ENCODE data around the gene SPRR4.
"Not testable (repeated sequence)": the region's sequence is repeated elsewhere in the genome, so short reads cannot be mapped to it uniquely, and the experiment has no call there.

The SPRR4 gene

GRCh38 chr1:152967201-152967600, 3.2 kb upstream of the SPRR4 start:
- DNase-seq (ENCODE audit: low spot score) = no peak

- no peak for DNase-seq (ENCODE audit: low spot score)
These were observed 2.2 kb upstream of the SPRR4 start for GRCh38 chr1:152968248-152968647.

DNA sequence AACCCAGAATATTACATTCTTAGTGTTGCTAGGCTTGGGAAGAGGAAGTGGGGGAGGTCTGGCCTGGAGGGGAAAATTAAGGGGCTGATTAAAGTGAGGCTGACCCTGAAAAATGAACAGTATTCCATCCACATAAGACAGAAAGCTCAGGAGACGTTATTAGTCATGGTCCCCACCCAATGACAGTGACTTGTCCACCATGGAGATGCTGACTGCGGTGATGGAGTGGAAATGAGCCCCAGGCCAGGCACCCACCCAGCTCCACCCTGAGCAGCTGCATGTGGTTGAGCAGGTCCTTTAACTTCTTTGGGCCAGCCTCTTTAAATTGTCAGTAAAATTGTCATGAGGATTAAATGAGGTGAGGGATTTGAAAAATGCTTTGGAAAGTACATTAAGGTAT, 1.4 kb upstream of the SPRR4 start:
- no peak for DNase-seq (ENCODE audit: low spot score)

DNA sequence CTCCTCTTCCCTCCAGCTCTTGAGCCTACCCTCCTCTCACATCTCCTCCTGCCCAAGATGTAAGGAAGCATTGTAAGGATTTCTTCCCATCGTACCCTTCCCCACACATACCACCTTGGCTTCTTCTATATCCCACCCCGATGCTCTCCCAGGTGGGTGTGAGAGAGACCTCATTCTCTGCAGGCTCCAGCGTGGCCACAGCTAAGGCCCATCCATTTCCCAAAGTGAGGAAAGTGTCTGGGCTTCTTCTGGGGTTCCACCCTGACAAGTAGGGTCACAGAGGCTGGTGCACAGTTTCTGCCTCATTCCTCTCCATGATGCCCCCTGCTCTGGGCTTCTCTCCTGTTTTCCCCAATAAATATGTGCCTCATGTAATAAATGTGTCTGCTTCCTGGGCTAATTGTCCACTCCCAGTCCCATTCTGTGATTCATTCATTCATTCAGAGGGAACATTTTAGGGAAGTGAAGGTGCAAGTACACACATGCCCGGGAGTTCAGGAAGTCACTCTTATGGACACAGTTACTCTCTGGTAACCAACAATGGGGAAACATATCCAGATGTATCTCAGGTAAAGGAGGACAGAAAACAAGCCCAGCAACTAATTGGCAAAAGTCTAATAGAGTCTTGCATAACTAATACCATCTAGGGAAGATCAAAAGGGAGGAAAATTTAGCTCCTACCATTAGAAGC, 1.9 kb downstream of the SPRR4 start:
- no peak for DNase-seq (ENCODE audit: low spot score)

DNA sequence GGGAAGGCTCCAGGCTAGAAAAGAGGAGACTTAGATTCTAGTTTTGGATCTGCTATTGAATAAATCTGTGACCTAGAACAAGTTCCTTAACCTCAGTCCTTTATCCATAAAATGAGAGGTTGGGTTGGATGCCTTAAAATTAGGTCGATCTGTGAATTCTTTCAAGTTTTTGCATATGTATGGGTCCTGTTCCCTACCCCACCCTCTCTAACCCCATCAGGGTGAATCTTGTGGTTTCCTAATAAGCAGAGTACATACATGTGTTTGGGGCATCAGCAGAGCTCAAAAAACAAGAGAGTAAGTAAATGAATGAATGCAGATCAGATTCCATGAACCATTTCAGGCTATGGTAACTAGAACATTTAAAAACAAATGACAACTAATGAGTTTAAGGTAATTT, 6.2 kb downstream of the SPRR4 start:
- no peak for DNase-seq (ENCODE audit: low spot score)

- no peak for DNase-seq (ENCODE audit: low spot score)
These were observed 7.2 kb downstream of the SPRR4 start for GRCh38 chr1:152977614-152978013.

DNA sequence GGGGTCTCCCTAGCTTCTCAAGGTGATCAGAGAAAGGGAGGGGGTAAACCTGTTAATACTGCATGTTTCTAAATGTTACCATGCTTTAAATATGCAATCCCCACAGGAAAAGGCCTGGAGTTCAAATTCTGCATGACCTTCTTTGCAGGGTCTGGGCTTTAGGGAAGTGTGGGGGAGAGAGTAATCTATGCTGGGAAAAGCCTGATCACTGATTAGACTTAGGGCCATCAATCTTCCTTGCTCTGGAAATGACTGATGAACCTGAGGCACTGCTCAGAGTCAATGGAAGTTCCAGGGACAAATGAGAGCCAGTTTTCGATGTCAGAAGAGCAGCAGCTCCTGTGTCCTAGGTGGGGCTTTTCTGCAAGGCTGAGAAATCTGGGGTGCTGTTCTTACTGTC, 10.2 kb downstream of the SPRR4 start:
- no peak for DNase-seq (ENCODE audit: low spot score)

GRCh38 chr1:152981146-152981871, 10.9 kb downstream of the SPRR4 start:
- DNase-seq (ENCODE audit: low spot score) = no peak

GRCh38 chr1:152982076-152982475, 11.6 kb downstream of the SPRR4 start:
- DNase-seq (ENCODE audit: low spot score) = no peak

DNA sequence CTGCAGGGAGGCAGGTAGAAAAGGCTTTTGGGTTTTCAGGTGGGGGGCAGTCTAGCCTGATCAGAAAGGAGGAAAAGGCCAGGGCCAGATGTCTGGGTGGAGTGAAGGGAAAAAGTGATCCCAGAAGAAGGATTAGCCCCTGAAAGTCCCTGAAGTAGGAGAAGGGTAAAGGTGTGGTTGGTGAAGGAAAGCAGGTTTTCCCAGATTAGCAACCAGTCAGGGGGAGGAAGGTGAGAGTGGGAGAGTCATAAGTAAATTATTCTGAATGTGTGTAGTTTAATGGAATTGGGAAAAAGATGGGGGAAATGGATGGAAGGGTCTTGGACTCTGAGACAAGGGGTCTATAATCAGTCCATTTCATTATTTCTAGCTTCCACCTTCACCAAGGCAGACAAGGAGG, 12.8 kb downstream of the SPRR4 start:
- no peak for DNase-seq (ENCODE audit: low spot score)

GRCh38 chr1:152983743-152984142, 13.3 kb downstream of the SPRR4 start, which contains the start of gene SPRR1A:
Gene SPRR1A (plus strand): TSS chr1:152984081. CDS start chr1:152985231, 1,150 bp downstream.
- no peak for DNase-seq (ENCODE audit: low spot score)

DNA sequence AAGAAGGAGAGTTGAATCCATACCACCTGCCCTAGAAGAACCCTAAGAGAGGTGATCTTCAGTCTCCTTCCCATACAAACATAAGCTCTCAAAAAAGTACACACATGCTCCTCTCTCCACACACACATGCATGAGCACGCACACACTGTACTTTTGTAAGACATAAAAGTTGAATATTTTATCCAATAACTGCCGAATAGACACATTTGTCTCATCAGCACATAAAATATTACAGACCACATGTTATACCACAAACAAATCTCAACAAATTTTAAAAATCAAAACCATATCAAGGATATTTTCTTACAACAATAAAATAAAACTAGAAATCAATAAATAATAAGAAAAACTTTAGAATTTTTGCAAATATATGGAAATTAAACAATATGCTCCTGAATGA, 16.1 kb downstream of the SPRR4 start:
- no peak for DNase-seq (ENCODE audit: low spot score)

DNA sequence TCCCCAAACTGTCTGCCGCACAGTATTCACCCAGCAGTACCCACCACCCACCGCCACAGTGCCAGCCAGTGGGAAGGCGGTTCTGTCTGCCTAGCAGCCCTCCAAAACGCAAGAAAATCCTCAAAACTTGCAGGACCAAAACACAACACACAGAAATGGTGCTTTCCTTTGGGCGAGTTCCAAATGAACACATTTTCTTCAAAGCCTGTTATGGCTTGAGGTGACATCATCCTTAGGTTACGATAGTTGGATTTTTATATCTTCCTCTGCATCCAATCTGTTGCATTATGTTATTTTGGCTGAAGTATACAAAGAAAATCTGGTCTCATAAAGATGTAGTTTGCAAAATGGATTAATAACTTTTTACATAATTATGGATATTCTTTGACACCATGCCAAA, 22.7 kb downstream of the SPRR4 start:
- DNase-seq (ENCODE audit: low spot score) = no peak

GRCh38 chr1:152995842-152996241, 25.4 kb downstream of the SPRR4 start:
- no peak for DNase-seq (ENCODE audit: low spot score)

- no peak for DNase-seq (ENCODE audit: low spot score)
These were observed 26.4 kb downstream of the SPRR4 start for GRCh38 chr1:152996633-152997400.

DNA sequence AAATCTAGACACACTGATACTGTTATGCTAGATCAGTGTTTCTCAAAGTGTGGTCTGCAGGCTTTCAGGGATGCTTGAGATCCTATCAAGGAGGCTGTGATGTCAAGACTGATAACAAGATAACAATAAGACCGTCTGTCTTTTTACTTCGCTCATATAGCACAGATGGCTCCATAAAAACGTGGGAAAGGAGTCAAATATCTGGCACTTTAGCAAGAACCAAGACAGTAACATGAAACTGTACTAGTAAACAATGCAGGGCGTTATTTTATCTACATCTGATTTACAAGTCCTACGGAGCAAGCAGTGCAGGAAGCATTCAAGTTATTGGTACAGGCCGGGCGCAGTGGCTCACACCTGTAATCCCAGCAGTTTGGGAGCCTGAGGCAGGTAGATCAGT, 27.5 kb downstream of the SPRR4 start:
- no peak for DNase-seq (ENCODE audit: low spot score)

DNA sequence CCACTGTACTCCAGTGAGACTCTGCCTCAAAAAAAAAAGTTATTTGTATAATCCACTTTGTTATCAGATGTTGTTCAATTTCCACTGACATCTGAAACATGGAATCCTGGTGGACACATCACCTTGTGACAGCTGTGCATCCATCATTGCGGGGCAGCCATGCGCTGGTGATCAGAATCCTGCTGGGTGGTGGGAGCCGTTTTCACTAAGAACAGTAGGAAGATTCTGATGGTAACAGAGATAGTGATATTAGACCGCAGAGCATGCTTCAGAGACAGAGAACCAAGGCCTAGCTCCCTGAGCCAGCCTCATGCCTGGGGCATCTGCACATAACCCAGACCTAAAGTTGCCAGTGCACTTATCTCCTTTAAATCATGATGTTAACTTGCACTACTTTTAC, 28.0 kb downstream of the SPRR4 start:
- DNase-seq (ENCODE audit: low spot score) = no peak

- DNase-seq (ENCODE audit: low spot score) = no peak
These were observed 29.4 kb downstream of the SPRR4 start for GRCh38 chr1:152999818-153000217.

- DNase-seq (ENCODE audit: low spot score) = no peak
These were observed 29.8 kb downstream of the SPRR4 start for GRCh38 chr1:153000294-153000693.

DNA sequence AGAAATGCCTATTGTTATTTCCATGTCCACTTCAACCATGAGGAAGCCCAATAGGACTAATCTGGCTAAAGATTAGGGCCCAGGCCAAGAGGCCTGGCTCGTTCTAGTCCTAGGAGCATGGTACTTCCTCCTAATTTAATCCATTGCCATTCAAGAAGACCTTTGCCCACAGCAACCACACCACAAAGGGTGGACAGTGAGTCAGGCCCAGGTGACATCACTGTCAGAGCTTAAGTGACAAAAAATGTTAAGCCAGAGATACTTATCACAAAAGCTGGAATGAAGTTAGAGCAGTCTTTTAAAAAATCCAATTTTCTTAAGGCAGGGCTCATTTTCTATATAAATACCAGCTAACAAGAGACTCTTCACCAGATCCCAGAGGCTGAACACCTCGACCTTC, 30.9 kb downstream of the SPRR4 start, which contains the start of gene SPRR3:
TSS of gene SPRR3 (plus strand) at position 368 of the 400 bp plus-strand sequence. CDS start 1,272 bp downstream, outside the sequence.
- no peak for DNase-seq (ENCODE audit: low spot score)

DNA sequence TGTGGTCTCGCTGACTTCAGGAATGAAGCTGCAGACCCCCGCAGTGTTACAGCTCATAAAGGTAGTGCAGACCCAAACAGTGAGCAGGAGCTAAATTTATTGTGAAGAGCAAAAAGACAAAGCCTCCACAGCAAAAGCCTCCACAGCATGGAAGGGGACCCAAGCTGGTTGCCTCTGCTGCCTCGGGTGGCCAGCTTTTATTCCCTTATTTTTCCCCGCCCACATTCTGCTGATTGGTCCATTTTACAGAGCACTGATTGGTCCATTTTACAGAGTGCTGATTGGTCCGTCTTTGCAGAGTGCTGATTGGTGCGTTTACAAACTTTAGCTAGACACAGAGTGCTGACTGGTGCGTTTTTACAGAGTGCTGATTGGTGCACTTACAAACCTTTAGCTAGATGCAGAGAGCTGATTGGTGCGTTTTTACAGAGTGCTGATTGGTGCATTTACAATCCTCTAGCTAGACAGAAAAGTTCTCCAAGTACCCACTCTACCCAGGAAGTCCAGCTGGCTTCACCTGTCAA, 40.8 kb downstream of the SPRR4 start:
- not testable (repeated sequence) for DNase-seq (ENCODE audit: low spot score)

DNA sequence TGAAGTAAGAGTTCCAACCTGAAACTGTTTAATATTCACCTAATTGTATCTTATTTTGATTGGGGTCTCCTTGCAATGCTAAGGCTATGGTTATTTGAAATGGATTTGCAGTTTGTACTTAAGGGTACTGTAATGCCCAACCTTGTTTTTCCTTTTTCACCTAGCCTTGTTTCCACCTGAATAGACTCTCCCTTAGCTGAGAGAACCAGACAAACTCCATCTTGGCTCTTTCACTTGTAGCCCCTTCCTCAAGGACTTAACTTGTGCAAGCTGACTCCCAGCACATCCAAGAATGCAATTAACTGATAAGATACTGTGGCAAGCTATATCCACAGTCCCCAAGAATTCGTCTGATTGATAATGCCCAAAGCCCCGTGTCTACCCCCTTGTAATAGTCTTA, 51.4 kb downstream of the SPRR4 start:
- not testable (repeated sequence) for DNase-seq (ENCODE audit: low spot score)
